HFF-Myc (cell line): Measurements from ENCODE around the gene RBM5.

Experiments
- DNase-seq: peaks from one replicate; pipeline ENCODE4 v3.0.0-alpha.2; 2011; ENCODE audit warnings: low read depth; ENCODE audit errors: extremely low read depth
- H3K4me3 ChIP-seq: replicated peaks from 2 replicates; pipeline ENCODE4 v1.5.1; 2011; ENCODE audit warnings: low read depth, mild to moderate bottlenecking, control low read depth, low read length
- CTCF ChIP-seq: IDR thresholded peaks from 2 replicates; pipeline ENCODE4 v1.5.1; 2012; ENCODE audit warnings: mild to moderate bottlenecking, low read depth, low read length, control low read depth; ENCODE audit errors: missing control alignments

The RBM5 gene

GRCh38 chr3:50165910-50166538 is 77.3 kb downstream of the RBM5 start:
- DNase-seq: no peak
- no peak overlapping the region for H3K4me3 ChIP-seq
- no peak for TF ChIP-seq CTCF

- no peak for DNase-seq
- TF ChIP-seq CTCF: no peak
Measured at GRCh38 chr3:50166620-50167019, 77.9 kb downstream of the RBM5 start.

GRCh38 chr3:50167069-50167840 is 78.5 kb downstream of the RBM5 start:
- no peak overlapping the region for H3K4me3 ChIP-seq
- TF ChIP-seq CTCF: no peak
- no peak for DNase-seq

More at GRCh38 chr3:50166620-50167019, 77.9 kb downstream of the RBM5 start:
- H3K4me3 ChIP-seq: no peak overlapping the region

GRCh38 chr3:50167841-50168209 is 79.1 kb downstream of the RBM5 start:
- H3K4me3 ChIP-seq: no peak overlapping the region
- TF ChIP-seq CTCF: no peak
- no peak for DNase-seq

GRCh38 chr3:50168388-50168787 is 79.7 kb downstream of the RBM5 start:
- no peak for DNase-seq
- no peak for TF ChIP-seq CTCF
- H3K4me3 ChIP-seq: no peak overlapping the region
